Measurements from ENCODE around the gene NLE1. TPM values are rescaled to one million over a fixed set of nuclear protein-coding genes. Genes with fewer than 3 reads are reported as not detected.
A peak's percentile ranks its signal among the peaks of the same experiment; 100 is the strongest.

NLE1 gene
- total and polyA plus RNA-seq, 7 donors: 3.0 to 16.8 (median 11.2) TPM

- Histone ChIP-seq H3K4me3 (peak overlapping the region in 3 of 4 donors; percentile 94 to 98 (median 95)), H3K9me3 (no peaks in the 10 kb centered on the region), H3K27ac (peak overlapping the region; percentile 84 to 97 (median 96)), H3K27me3 (no peaks in the 10 kb centered on the region), H3K4me1 (peaks cover 0 to 31% (median 7%) of the 10 kb centered on the region in 4 donors), H3K36me3 (no peaks in the 10 kb centered on the region)
- TF ChIP-seq CTCF (IDR thresholded peaks at IDR 0.05) (peak in 1 of 4 experiments; percentile 50), POLR2AphosphoS5 (IDR thresholded peaks at IDR 0.05) (no peak)
- 29 to 41% methylated on average over 22 of the region's 22 CpGs for WGBS, 2 donors
- intact Hi-C loops (cut with DNase I): loop anchor here (1.0 to 5.0 kb wide), 4 partner anchors 33 to 128 kb away; partner anchors contain the start of genes CCT6B, FNDC8 and ZNF830
- no peak for DNase-seq
These were observed 52.4 kb downstream of the NLE1 start for GRCh38 chr17:35089586-35090296.

- TF ChIP-seq EP300 (IDR thresholded peaks at IDR 0.05) (no peak), CTCF (IDR thresholded peaks at IDR 0.05) (peak in 3 of 4 experiments; percentile 56 to 81 (median 60)), POLR2AphosphoS5 (IDR thresholded peaks at IDR 0.05) (peak in 3 of 4 donors; percentile 33 to 69 (median 64))
- Histone ChIP-seq H3K4me1 (peaks cover 0 to 31% (median 7%) of the 10 kb centered on the region in 4 donors), H3K9me3 (no peaks in the 10 kb centered on the region), H3K36me3 (no peaks in the 10 kb centered on the region), H3K27me3 (no peaks in the 10 kb centered on the region), H3K4me3 (peak overlapping the region; percentile 61 to 98 (median 94)), H3K27ac (peak overlapping the region; percentile 84 to 97 (median 96))
- WGBS, 2 donors: 0 to 1% methylated on average over 80 of the region's 80 CpGs
- peak; percentile 92 for DNase-seq
- intact Hi-C loops (cut with DNase I): loop anchor here (1.0 to 5.0 kb wide), 6 partner anchors 26 to 128 kb away; partner anchors contain the start of genes CCT6B, FNDC8, LIG3 and RFFL
These were observed 53.1 kb downstream of the NLE1 start for GRCh38 chr17:35088881-35089585.

GRCh38 chr17:35088356-35088880, 53.7 kb downstream of the NLE1 start:
- intact Hi-C loops (cut with DNase I): loop anchor here (1.0 to 5.0 kb wide), 5 partner anchors 25 to 108 kb away; partner anchors contain the start of genes FNDC8, LIG3 and RFFL
- peaks cover 0 to 31% (median 7%) of the 10 kb centered on the region in 4 donors for H3K4me1 ChIP-seq
- no peaks in the 10 kb centered on the region for H3K27me3 ChIP-seq
- no peaks in the 10 kb centered on the region for H3K9me3 ChIP-seq
- no peak for TF ChIP-seq EP300 (IDR thresholded peaks at IDR 0.05)
- TF ChIP-seq POLR2AphosphoS5 (IDR thresholded peaks at IDR 0.05): peak in 2 of 4 donors; percentile 5 to 40
- H3K27ac ChIP-seq: peak overlapping the region; percentile 84 to 97 (median 96)
- peak overlapping the region; percentile 61 to 98 (median 94) for H3K4me3 ChIP-seq
- peak; percentile 82 for DNase-seq
- no peaks in the 10 kb centered on the region for H3K36me3 ChIP-seq
- 1% methylated on average over 26 of the region's 26 CpGs for WGBS, 2 donors

- WGBS, 2 donors: 2 to 8% methylated on average over 9 of the region's 9 CpGs
- Histone ChIP-seq H3K27me3 (no peaks in the 10 kb centered on the region), H3K4me1 (peaks cover 0 to 31% (median 9%) of the 10 kb centered on the region in 4 donors), H3K4me3 (peak overlapping the region; percentile 61 to 98 (median 94)), H3K9me3 (no peaks in the 10 kb centered on the region), H3K27ac (peak overlapping the region; percentile 84 to 97 (median 96)), H3K36me3 (no peaks in the 10 kb centered on the region)
- no peak for DNase-seq
- intact Hi-C loops (cut with DNase I): loop anchor here (1.0 to 5.0 kb wide), 5 partner anchors 25 to 108 kb away; partner anchors contain the start of genes FNDC8, LIG3 and RFFL
- TF ChIP-seq EP300 (IDR thresholded peaks at IDR 0.05) (no peak), CTCF (IDR thresholded peaks at IDR 0.05) (no peak), POLR2A (IDR thresholded peaks at IDR 0.05) (no peak), POLR2AphosphoS5 (IDR thresholded peaks at IDR 0.05) (no peak)
These were observed 54.3 kb downstream of the NLE1 start for GRCh38 chr17:35087731-35088355.
